Endothelial cell (in vitro differentiated cells): ENCODE data around the gene PGLYRP4. TPM values are rescaled to one million over a fixed set of nuclear protein-coding genes. Genes with fewer than 3 reads are reported as not detected.
A peak's percentile ranks its signal among the peaks of the same experiment; 100 is the strongest.

Experiments
- DNase-seq: peaks from one replicate; pipeline ENCODE4 v3.0.0; 2021; ENCODE audit warnings: low spot score
- H3K27ac Mint-ChIP-seq: one replicate; pipeline ENCODE4 v1.8.0; 2021; ENCODE audit warnings: mixed read lengths, inconsistent platforms; ENCODE audit not compliant: unreplicated experiment
- H3K27me3 Mint-ChIP-seq: one replicate; pipeline ENCODE4 v1.8.0; 2021; ENCODE audit warnings: mild to moderate bottlenecking, moderate library complexity, mixed read lengths, inconsistent platforms; ENCODE audit not compliant: unreplicated experiment
- H3K36me3 Mint-ChIP-seq: one replicate; pipeline ENCODE4 v1.8.0; 2021; ENCODE audit warnings: mild to moderate bottlenecking, low read depth, mixed read lengths, inconsistent platforms; ENCODE audit not compliant: unreplicated experiment
- H3K4me1 Mint-ChIP-seq: one replicate; pipeline ENCODE4 v1.8.0; 2021; ENCODE audit warnings: mild to moderate bottlenecking, mixed read lengths, inconsistent platforms; ENCODE audit not compliant: unreplicated experiment
- H3K4me3 Mint-ChIP-seq: one replicate; pipeline ENCODE4 v1.8.0; 2021; ENCODE audit warnings: mild to moderate bottlenecking, mixed read lengths, inconsistent platforms; ENCODE audit not compliant: unreplicated experiment
- H3K9me3 Mint-ChIP-seq: one replicate; pipeline ENCODE4 v1.8.0; 2021; ENCODE audit warnings: mixed read lengths, inconsistent platforms; ENCODE audit not compliant: unreplicated experiment
- CTCF ChIP-seq: fragments of 200-600 bp; sonication (generic); IDR thresholded peaks from one replicate; pipeline ENCODE4 v1.5.0; 2021; ENCODE audit warnings: antibody characterized with exemption; ENCODE audit not compliant: unreplicated experiment
- total RNA-seq: library from RNA; stranded (reverse); fragmentation: NEBNext Ultra II Directional; extraction: Animal tissue kit (Norgen Biotek cat#: 25700); gene quantifications from one replicate; pipeline ENCODE4 v1.2.1, GENCODE V29; 2021; ENCODE audit not compliant: unreplicated experiment

PGLYRP4 gene
- total RNA-seq, 1 donor from 2014 or later = 1.7 TPM

GRCh38 chr1:153357853-153358690 is 9.4 kb upstream of the PGLYRP4 start, which contains the start of gene S100A9:
TSS of gene S100A9 (plus strand) at chr1:153357854. CDS start at chr1:153358284, 430 bp downstream.
- Mint-ChIP-seq H3K27me3 (peaks cover 5% of the 10 kb centered on the region), H3K4me1 (peaks cover 21% of the 10 kb centered on the region), H3K27ac (no peak within 1 kb of the TSS), H3K9me3 (no peaks in the 10 kb centered on the region), H3K4me3 (peak within 1 kb of the TSS; percentile 29), H3K36me3 (no peaks in the 10 kb centered on the region)
- no peak for TF ChIP-seq CTCF
- DNase-seq = no peak

DNA sequence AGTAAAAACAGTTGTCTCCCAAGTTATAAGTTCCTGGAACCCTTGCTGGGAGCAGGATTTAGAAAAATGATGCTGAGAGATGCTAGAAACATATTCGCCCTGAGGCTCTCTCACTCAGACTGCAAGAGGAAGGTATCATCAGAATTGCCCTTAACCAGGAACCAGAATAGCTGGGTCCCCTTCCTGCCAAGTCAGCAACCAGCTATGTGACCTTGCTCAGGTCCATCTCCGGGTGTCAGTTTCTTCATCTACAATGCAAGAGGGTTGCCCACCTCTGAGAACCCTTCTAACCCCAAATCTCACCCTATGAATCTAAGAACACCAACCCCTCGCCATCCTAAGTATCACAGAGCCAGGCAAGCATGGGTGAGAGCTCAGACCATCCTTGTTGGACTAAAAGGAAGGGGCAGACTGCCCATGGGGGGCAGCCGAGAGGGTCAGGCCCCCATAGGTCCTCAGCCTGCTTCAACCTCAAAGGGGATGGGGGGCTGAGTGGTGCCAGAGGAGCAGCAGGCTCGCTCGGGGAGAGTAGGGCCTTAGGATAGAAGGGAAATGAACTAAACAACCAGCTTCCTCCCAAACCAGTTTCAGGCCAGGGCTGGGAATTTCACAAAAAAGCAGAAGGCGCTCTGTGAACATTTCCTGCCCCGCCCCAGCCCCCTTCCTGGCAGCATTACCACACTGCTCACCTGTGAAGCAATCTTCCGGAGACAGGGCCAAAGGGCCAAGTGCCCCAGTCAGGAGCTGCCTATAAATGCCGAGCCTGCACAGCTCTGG is 8.6 kb upstream of the PGLYRP4 start:
- H3K27me3 Mint-ChIP-seq = peaks cover 5% of the 10 kb centered on the region

DNA sequence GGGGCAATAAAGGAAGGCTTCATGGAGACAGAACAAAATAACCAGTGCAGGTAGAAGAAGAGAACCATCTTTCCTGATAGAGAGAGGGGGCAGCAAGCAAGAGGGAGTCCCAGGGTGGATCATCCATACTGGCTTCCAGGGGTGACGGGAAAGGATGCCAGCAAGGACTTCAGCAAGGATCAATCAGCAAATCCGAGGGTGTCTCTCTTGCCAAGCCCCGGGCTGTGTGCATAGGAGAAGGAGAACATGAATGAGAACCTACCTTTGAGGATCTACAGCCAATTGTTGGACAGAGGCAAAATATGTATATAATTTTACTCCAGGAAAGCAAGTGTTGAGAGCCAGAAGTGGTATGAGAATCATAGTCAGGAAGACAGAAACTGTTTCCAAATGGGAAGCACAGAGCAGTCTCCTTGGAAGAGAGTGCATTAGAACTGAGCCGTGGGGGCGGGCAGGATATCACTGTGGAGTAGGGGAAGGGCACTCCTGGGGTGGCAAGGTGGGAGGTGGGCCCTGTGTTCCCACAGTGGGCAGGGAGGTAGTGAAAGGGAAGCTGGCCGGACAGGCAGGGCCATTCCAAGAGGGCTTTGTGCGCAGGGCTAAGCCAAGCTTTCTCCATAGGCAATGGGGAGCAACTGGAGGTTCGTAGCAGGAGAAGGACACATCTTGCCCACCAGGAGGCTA is 7.9 kb upstream of the PGLYRP4 start:
- TF ChIP-seq CTCF = no peak
- Mint-ChIP-seq H3K4me3 (peak overlapping the region; percentile 29), H3K36me3 (no peaks in the 10 kb centered on the region), H3K4me1 (peaks cover 27% of the 10 kb centered on the region), H3K27ac (no peak overlapping the region), H3K27me3 (peaks cover 5% of the 10 kb centered on the region), H3K9me3 (no peaks in the 10 kb centered on the region)
- no peak for DNase-seq

More for the DNA sequence above, 8.6 kb upstream of the PGLYRP4 start:
- Mint-ChIP-seq H3K9me3 (no peaks in the 10 kb centered on the region), H3K36me3 (no peaks in the 10 kb centered on the region), H3K4me3 (no peak overlapping the region), H3K4me1 (peaks cover 27% of the 10 kb centered on the region), H3K27ac (no peak overlapping the region)
- no peak for TF ChIP-seq CTCF
- no peak for DNase-seq

- Mint-ChIP-seq H3K27me3 (peaks cover 2% of the 10 kb centered on the region), H3K36me3 (no peaks in the 10 kb centered on the region), H3K4me3 (no peak overlapping the region), H3K4me1 (peaks cover 35% of the 10 kb centered on the region), H3K27ac (no peak overlapping the region), H3K9me3 (no peaks in the 10 kb centered on the region)
- DNase-seq = peak; percentile 65
- no peak for TF ChIP-seq CTCF
Observed at GRCh38 chr1:153355445-153356071, 6.9 kb upstream of the PGLYRP4 start.
